NCI-H2081 treated with DMSO at 0.1 percent for 48 hours (cell line): Measurements from ENCODE around the gene UMODL1.

Source experiments
- DNase-seq: peaks from one replicate; lab custom pipeline; 2025; lab: John Stamatoyannopoulos, UW

The UMODL1 gene

GRCh38 chr21:42039911-42040351, 31.2 kb upstream of the UMODL1 start:
- no peak for DNase-seq

GRCh38 chr21:42040411-42041180, 30.5 kb upstream of the UMODL1 start:
- no peak for DNase-seq

- no peak for DNase-seq
Observed at GRCh38 chr21:42041246-42041645, 29.9 kb upstream of the UMODL1 start.

- no peak for DNase-seq
Observed at GRCh38 chr21:42041711-42042110, 29.4 kb upstream of the UMODL1 start.

- no peak for DNase-seq
Observed at GRCh38 chr21:42042651-42043050, 28.5 kb upstream of the UMODL1 start.

GRCh38 chr21:42043201-42043895, 27.8 kb upstream of the UMODL1 start:
- DNase-seq = no peak

GRCh38 chr21:42043961-42044360, 27.2 kb upstream of the UMODL1 start:
- DNase-seq = no peak

- no peak for DNase-seq
Observed at GRCh38 chr21:42044871-42045495, 26.1 kb upstream of the UMODL1 start.

GRCh38 chr21:42047821-42048613, 23.1 kb upstream of the UMODL1 start:
- DNase-seq = no peak

GRCh38 chr21:42048870-42049577, 22.1 kb upstream of the UMODL1 start:
- no peak for DNase-seq

- no peak for DNase-seq
Observed at GRCh38 chr21:42049578-42050430, 21.3 kb upstream of the UMODL1 start.

GRCh38 chr21:42051788-42052187, 19.3 kb upstream of the UMODL1 start:
- DNase-seq = no peak

GRCh38 chr21:42055425-42055824, 15.7 kb upstream of the UMODL1 start:
- no peak for DNase-seq

GRCh38 chr21:42056468-42056867, 14.6 kb upstream of the UMODL1 start:
- DNase-seq = no peak

- DNase-seq = no peak
Observed at GRCh38 chr21:42056996-42057689, 14.0 kb upstream of the UMODL1 start.

- DNase-seq = no peak
Observed at GRCh38 chr21:42057851-42058437, 13.2 kb upstream of the UMODL1 start.

GRCh38 chr21:42058631-42059111, 12.4 kb upstream of the UMODL1 start:
- DNase-seq = no peak

- DNase-seq = no peak
Observed at GRCh38 chr21:42059141-42059540, 12.0 kb upstream of the UMODL1 start.

- no peak for DNase-seq
Observed at GRCh38 chr21:42059721-42060120, 11.4 kb upstream of the UMODL1 start.
